Choroid plexus epithelial cell (primary cell): ENCODE measurements around the gene CYP46A1.

Experiments
- DNase-seq: peaks from one replicate; pipeline ENCODE4 v3.0.0-alpha.2; 2010; ENCODE audit warnings: low read depth
- H3K4me3 ChIP-seq: 2 replicates; pipeline ENCODE4 v1.5.1; 2011; ENCODE audit warnings: low read depth, mild to moderate bottlenecking, control low read depth, low read length, moderate library complexity
- TF ChIP-seq, protein P1 (sequence below): conservative IDR thresholded peaks from 2 replicates; pipeline ENCODE4 v1.5.1; 2011; ENCODE audit warnings: low read depth, mild to moderate bottlenecking, control low read depth, inconsistent platforms, low read length, moderate library complexity

The CYP46A1 gene

DNA sequence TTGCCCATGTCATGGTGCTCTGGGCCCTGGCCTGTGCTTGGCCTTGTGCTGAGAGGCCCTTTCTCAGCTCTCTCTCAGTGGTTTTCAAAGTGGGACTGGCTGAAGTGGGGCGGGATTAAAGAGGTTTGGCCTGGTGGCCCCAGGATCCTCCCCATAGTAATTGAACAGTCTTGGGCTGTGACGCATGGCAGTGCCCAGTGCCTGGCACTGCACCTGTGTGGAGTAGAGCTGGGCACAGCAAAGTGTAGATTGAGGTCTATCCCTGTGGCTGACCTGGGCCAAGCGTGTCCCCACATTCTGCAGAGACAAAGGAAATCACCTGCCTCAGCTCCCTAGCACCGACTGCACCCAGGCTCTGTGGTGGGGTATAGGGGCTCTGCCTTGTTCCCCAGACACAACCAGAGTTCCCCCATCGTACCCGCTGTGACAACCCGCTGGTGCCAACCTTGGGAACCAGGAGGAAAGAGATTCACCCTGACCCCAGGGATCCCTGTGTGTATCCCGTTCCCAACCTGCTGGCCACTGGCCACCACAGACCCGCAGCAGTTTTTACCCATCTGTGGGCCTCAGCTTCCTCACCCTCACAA, 9.9 kb upstream of the CYP46A1 start:
- TF ChIP-seq, protein P1, sequence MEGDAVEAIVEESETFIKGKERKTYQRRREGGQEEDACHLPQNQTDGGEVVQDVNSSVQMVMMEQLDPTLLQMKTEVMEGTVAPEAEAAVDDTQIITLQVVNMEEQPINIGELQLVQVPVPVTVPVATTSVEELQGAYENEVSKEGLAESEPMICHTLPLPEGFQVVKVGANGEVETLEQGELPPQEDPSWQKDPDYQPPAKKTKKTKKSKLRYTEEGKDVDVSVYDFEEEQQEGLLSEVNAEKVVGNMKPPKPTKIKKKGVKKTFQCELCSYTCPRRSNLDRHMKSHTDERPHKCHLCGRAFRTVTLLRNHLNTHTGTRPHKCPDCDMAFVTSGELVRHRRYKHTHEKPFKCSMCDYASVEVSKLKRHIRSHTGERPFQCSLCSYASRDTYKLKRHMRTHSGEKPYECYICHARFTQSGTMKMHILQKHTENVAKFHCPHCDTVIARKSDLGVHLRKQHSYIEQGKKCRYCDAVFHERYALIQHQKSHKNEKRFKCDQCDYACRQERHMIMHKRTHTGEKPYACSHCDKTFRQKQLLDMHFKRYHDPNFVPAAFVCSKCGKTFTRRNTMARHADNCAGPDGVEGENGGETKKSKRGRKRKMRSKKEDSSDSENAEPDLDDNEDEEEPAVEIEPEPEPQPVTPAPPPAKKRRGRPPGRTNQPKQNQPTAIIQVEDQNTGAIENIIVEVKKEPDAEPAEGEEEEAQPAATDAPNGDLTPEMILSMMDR: no peak
- H3K4me3 ChIP-seq: no peak overlapping the region
- no peak for DNase-seq

DNA sequence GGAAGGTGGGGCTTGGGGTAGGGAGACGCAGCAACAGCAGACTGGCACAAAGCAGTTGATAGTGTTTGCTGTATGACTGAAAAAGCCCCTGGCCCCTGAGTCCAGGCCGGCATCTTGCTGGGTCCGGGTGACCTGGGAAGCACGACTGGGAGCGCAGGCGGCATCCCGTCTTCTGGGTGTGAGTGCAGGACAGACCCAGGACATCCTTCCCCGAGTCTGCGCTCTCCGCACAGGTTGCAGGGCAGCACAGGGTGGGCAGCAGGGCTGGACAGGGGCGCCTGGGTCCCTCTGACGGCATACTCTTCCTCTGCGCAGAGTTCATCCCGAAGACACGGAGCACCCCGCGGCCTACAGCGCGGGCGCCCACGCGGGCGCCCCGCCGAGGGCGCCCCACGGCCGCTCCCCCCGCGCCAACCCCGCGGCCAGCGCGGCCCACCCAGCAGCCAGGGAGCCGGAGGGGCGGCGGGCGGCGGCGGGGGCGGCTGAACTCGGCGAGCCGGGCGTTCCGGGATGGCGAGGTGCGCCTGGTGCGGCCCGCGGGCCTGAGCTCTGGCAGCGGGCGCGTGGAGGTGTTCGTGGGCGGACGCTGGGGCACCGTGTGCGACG, 9.2 kb upstream of the CYP46A1 start:
- DNase-seq: no peak
- TF ChIP-seq, protein P1: no peak
- H3K4me3 ChIP-seq: no peak overlapping the region

DNA sequence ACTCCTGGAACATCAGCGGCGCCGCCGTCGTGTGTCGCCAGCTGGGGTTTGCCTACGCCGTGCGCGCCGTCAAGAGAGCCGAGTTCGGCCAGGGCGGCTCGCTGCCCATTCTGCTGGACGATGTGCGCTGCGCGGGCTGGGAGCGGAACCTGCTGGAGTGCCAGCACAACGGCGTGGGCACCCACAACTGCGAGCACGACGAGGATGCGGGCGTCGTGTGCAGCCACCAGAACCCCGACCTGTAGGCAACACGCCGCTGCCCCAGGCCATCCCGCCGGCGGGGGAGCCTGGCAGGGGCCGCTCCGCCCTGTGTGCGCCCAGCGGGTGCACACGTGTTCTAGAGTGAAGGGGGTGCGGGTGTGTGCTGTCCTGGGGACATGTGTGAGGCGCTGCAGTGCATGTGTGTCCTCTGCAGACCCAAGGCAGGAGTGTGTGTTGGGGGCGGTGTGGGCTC, 8.7 kb upstream of the CYP46A1 start:
- TF ChIP-seq, protein P1: no peak

DNA sequence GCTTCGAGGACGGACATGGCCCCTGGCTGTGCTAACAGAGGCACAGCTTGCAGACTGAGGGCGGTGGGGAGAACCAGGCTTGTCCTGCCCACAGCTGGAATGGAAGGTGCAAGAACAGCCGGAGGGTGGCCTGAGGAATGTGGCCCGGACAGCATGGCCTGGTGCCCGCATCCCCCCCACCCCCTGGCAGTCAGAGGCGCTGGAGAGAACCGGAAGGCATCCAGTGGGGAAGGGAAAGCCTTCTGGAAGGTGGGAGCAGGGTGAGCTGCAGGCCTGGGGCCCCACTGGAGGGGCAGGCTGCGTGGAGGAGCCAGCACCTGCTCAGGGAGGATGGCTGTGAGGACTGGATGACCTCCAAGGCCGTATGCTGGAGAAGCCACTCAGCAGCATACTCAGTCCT, 8.1 kb upstream of the CYP46A1 start:
- DNase-seq: no peak
- TF ChIP-seq, protein P1: no peak
- H3K4me3 ChIP-seq: no peak overlapping the region

More for the DNA sequence above, 8.7 kb upstream of the CYP46A1 start:
- no peak overlapping the region for H3K4me3 ChIP-seq
- no peak for DNase-seq

DNA sequence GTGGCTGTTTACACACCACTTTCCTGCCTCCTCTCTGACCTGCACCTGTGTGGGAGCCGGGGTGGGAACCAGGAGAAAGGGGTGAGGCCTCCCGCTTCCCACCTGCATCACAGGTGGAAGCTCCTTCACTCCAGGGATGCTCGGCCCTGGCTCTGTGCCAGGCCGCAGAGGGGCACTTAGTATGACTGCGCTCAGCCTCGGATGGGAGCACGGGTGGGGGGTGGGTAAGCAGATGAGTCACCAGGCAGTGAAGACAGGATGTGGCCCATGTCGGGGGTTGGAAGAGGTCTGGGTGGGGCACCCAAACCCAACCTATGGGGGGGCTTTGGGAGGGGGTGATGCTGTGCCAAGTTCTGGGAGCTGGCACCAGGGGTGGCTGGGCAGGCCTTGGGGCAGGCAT, 7.4 kb upstream of the CYP46A1 start:
- TF ChIP-seq, protein P1: no peak
- no peak overlapping the region for H3K4me3 ChIP-seq
- DNase-seq: no peak

DNA sequence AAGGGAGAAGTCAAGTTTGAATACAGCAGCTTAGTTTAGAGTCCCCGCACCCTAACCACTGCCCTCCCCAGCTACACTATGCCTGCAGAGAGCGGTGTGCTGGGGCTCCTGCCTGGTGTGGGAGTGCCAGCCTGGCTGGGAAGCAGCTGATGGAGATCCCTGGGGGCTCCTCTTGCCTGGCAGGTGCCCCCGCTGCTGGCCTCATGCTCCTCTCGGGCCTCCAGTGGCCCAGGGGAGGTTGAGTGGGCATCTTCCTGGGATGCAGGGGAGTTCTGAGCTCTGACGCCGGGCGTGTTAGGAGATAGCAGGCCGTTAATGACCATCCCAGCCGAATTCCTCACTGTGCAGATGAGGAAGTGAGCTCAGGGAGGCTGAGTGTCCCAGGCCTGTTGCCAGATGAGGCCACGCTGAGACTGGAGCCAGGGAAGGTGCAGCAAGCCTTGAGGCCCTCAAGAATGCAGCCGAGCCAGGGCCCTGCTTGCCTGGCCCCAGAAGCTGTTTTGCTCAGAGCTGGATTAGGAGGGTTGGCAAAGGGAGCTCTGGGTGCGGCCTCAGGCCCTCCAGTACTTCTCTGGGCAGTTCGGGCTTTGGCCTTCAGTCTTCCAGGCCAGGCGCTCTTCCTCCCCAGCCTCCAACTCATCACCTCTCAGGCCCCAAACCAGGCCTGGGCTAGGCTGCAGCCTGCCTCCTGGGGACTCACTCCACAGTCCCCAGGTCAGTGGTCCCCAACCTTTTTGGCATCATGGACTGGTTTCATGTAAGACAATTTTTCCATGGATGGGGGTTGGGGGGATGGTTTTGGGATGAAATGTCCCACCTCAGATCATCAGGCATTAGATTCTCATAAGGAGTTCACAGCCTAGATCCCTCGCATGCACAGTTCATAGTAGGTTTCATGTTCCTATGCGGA, 6.6 kb upstream of the CYP46A1 start:
- H3K4me3 ChIP-seq: no peak overlapping the region
- DNase-seq: no peak
- TF ChIP-seq, protein P1: no peak
